Ovary (tissue), 3 donors: ENCODE measurements around the gene PLET1.

Experiments
- CTCF ChIP-seq, 3 donors: fragments of 450-650 bp in 2 of 3; fragments of 200-600 bp in 1 of 3; IDR thresholded peaks; one replicate each; pipeline versions ENCODE4 v1.5.1 to v1.8.0; 2016 to 2022; ENCODE audit warnings: antibody characterized with exemption in 3 of 3, mild to moderate bottlenecking in 1 of 3
- EP300 ChIP-seq: sonication (generic); formaldehyde crosslinking; IDR thresholded peaks from one replicate; pipeline ENCODE4 v1.6.1; 2017; ENCODE audit warnings: antibody characterized with exemption
- POLR2A ChIP-seq: fragments of 450-650 bp; IDR thresholded peaks from one replicate; pipeline ENCODE4 v1.6.1; 2017; ENCODE audit warnings: antibody characterized with exemption, mild to moderate bottlenecking, moderate library complexity
- donor health status: DM: no; HTN: no; CAD: no.

- no peak for TF ChIP-seq CTCF (IDR thresholded peaks at IDR 0.05)
- TF ChIP-seq POLR2A, result no peak
- TF ChIP-seq EP300, result no peak
These were observed 8.5 kb upstream of the PLET1 start for GRCh38 chr11:112269139-112269538.
